ENCODE data around the gene GP9. TPM values are rescaled to one million over a fixed set of nuclear protein-coding genes. Genes with fewer than 3 reads are reported as not detected.

GP9 gene
- total RNA-seq, 3 donors from 2014 or later (not counting 1 experiment from before 2014, with no cell fraction given): 0.86 to 8.6 (median 3.8) TPM

- Histone ChIP-seq H3K9me3 (ENCODE audit: control insufficient read depth, insufficient read depth, low read length) (no peaks in the 10 kb centered on the region), H3K36me3 (ENCODE audit: control insufficient read depth, insufficient read depth, low read length) (no peaks in the 10 kb centered on the region), H3K27ac (ENCODE audit: low read length) (peak overlapping the region; percentile 86), H3K4me3 (ENCODE audit: low read length) (no peak overlapping the region), H3K4me1 (ENCODE audit: control insufficient read depth, insufficient read depth, low read length) (peaks cover 38% of the 10 kb centered on the region), H3K27me3 (ENCODE audit: control insufficient read depth, insufficient read depth, low read length) (no peaks in the 10 kb centered on the region)
- H3K4me3 Mint-ChIP-seq: peak overlapping the region; percentile 57
- DNase-seq: no peak
- intact Hi-C loops (cut with micrococcal nuclease): no loop called here
- H3K4me1 Mint-ChIP-seq: peaks cover 41 to 47% of the 10 kb centered on the region in 2 donors
- no peaks in the 10 kb centered on the region for H3K36me3 Mint-ChIP-seq
- no peaks in the 10 kb centered on the region for H3K27me3 Mint-ChIP-seq (ENCODE audit: low read depth in 2 of 2)
- peak overlapping the region; percentile 92 to 93 for H3K27ac Mint-ChIP-seq
- no peak for TF ChIP-seq CTCF (IDR thresholded peaks at IDR 0.05)
- H3K9me3 Mint-ChIP-seq: no peaks in the 10 kb centered on the region
- no peak for ATAC-seq
- 94% methylated on average over 9 of the region's 9 CpGs for WGBS (ENCODE audit: insufficient coverage)
These were observed 45.7 kb upstream of the GP9 start for GRCh38 chr3:129014793-129015345.

GRCh38 chr3:129015388-129016105 is 45.0 kb upstream of the GP9 start:
- peaks cover 41 to 47% of the 10 kb centered on the region in 2 donors for H3K4me1 Mint-ChIP-seq
- peak overlapping the region; percentile 86 for H3K27ac ChIP-seq (ENCODE audit: low read length)

GRCh38 chr3:129016356-129016719 is 44.2 kb upstream of the GP9 start:
- ATAC-seq (peak; percentile 63 to 80 (median 67)), DNase-seq (peak; percentile 46 to 89)
- Mint-ChIP-seq H3K27ac (peak overlapping the region; percentile 92 to 93), H3K4me3 (peak overlapping the region; percentile 88), H3K9me3 (no peaks in the 10 kb centered on the region), H3K27me3 (ENCODE audit: low read depth in 2 of 2) (no peaks in the 10 kb centered on the region), H3K36me3 (no peaks in the 10 kb centered on the region), H3K4me1 (peaks cover 41 to 47% of the 10 kb centered on the region in 2 donors)
- H3K4me1 ChIP-seq (ENCODE audit: control insufficient read depth, insufficient read depth, low read length): peaks cover 38% of the 10 kb centered on the region
- no peaks in the 10 kb centered on the region for H3K27me3 ChIP-seq (ENCODE audit: control insufficient read depth, insufficient read depth, low read length)
- peak overlapping the region; percentile 86 for H3K27ac ChIP-seq (ENCODE audit: low read length)
- WGBS (ENCODE audit: insufficient coverage): under 1% methylated on average over 6 of the region's 6 CpGs
- no peak for TF ChIP-seq CTCF (IDR thresholded peaks at IDR 0.05)
- intact Hi-C loops (cut with micrococcal nuclease): no loop called here
- no peaks in the 10 kb centered on the region for H3K9me3 ChIP-seq (ENCODE audit: control insufficient read depth, insufficient read depth, low read length)
- H3K4me3 ChIP-seq (ENCODE audit: low read length): peak overlapping the region; percentile 2
- H3K36me3 ChIP-seq (ENCODE audit: control insufficient read depth, insufficient read depth, low read length): no peaks in the 10 kb centered on the region

More at GRCh38 chr3:129015388-129016105, 45.0 kb upstream of the GP9 start:
- no peaks in the 10 kb centered on the region for H3K9me3 ChIP-seq (ENCODE audit: control insufficient read depth, insufficient read depth, low read length)
- ATAC-seq (peak; percentile 68 to 77 (median 72)), DNase-seq (peak; percentile 54 to 75)
- no peaks in the 10 kb centered on the region for H3K9me3 Mint-ChIP-seq
- H3K36me3 ChIP-seq (ENCODE audit: control insufficient read depth, insufficient read depth, low read length): no peaks in the 10 kb centered on the region
- WGBS (ENCODE audit: insufficient coverage): 9% methylated on average over 19 of the region's 19 CpGs
- H3K4me3 Mint-ChIP-seq: peak overlapping the region; percentile 88
- H3K27ac Mint-ChIP-seq: peak overlapping the region; percentile 92 to 93
- no peak for TF ChIP-seq CTCF (IDR thresholded peaks at IDR 0.05)
- H3K36me3 Mint-ChIP-seq: no peaks in the 10 kb centered on the region
- peaks cover 38% of the 10 kb centered on the region for H3K4me1 ChIP-seq (ENCODE audit: control insufficient read depth, insufficient read depth, low read length)
- no peaks in the 10 kb centered on the region for H3K27me3 Mint-ChIP-seq (ENCODE audit: low read depth in 2 of 2)
- intact Hi-C loops (cut with micrococcal nuclease): no loop called here
- no peaks in the 10 kb centered on the region for H3K27me3 ChIP-seq (ENCODE audit: control insufficient read depth, insufficient read depth, low read length)
- H3K4me3 ChIP-seq (ENCODE audit: low read length): peak overlapping the region; percentile 2
